Right lobe of liver (tissue), 4 donors: ENCODE results near the gene KLK13.

Source experiments
- POLR2A ChIP-seq: fragments of 450-650 bp; IDR thresholded peaks from one replicate; pipeline ENCODE4 v1.6.1; 2017; ENCODE audit warnings: antibody characterized with exemption, mild to moderate bottlenecking
- TF ChIP-seq, protein P1 (sequence below), 4 donors: fragments of 200-600 bp in 3 of 4; fragments of 450-650 bp in 1 of 4; IDR thresholded peaks; one replicate each; pipeline versions ENCODE4 v1.5.1 to v1.8.0; 2016 to 2022; ENCODE audit warnings: antibody characterized with exemption in 4 of 4, mild to moderate bottlenecking in 2 of 4
- donor health status: DM: no; HTN: no; CAD: no.
- donor health status: DM: no; HTN: no; CAD: no.
- donor health status: DM: no; HTN: yes; CAD: no.

DNA sequence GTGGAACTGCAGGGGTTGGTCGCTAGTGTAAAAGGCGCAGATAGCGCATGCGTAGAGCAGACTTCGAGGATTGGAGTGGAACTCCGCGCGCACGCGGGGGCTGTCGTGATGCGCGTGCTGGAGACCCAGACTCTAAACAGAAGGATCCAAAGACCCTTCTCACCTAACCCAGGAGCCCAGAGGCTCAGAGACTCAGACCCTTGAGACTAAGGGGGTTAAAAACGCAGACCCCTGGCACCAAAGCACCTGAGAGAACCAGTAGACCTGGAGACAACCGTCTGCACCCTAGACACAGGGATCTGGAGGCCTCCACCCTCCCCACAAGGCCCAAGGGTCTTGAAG is 43.9 kb upstream of the KLK13 start:
- TF ChIP-seq, protein P1, sequence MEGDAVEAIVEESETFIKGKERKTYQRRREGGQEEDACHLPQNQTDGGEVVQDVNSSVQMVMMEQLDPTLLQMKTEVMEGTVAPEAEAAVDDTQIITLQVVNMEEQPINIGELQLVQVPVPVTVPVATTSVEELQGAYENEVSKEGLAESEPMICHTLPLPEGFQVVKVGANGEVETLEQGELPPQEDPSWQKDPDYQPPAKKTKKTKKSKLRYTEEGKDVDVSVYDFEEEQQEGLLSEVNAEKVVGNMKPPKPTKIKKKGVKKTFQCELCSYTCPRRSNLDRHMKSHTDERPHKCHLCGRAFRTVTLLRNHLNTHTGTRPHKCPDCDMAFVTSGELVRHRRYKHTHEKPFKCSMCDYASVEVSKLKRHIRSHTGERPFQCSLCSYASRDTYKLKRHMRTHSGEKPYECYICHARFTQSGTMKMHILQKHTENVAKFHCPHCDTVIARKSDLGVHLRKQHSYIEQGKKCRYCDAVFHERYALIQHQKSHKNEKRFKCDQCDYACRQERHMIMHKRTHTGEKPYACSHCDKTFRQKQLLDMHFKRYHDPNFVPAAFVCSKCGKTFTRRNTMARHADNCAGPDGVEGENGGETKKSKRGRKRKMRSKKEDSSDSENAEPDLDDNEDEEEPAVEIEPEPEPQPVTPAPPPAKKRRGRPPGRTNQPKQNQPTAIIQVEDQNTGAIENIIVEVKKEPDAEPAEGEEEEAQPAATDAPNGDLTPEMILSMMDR (IDR thresholded peaks at IDR 0.05), result no peak
- TF ChIP-seq POLR2A, result no peak
